ENCODE data around the gene MAP7. TPM values are rescaled to one million over a fixed set of nuclear protein-coding genes. Genes with fewer than 3 reads are reported as not detected.

The MAP7 gene
- total and polyA plus RNA-seq, 11 donors: 0.86 to 3.2 (median 2.1) TPM

GRCh38 chr6:136548582-136549299 lies 1.5 kb downstream of the MAP7 start:
- TF ChIP-seq CTCF (IDR thresholded peaks at IDR 0.05): no peak
- no peak for TF ChIP-seq POLR2A (IDR thresholded peaks at IDR 0.05)
- 68 to 74% (median 70%) methylated on average over 14 of the region's 14 CpGs for WGBS, 4 donors
- no peak for ATAC-seq
- Histone ChIP-seq H3K27ac (no peak overlapping the region), H3K4me3 (peak overlapping the region in 4 of 12 donors; percentile 72 to 89 (median 84)), H3K9me3 (no peaks in the 10 kb centered on the region), H3K4me1 (peaks cover 0 to 22% (median 14%) of the 10 kb centered on the region in 12 donors), H3K27me3 (peaks cover 0 to 46% (median 6%) of the 10 kb centered on the region in 9 donors), H3K36me3 (no peaks in the 10 kb centered on the region)
- DNase-seq: no peak
- intact Hi-C loops (cut with DNase I): loop anchor here in 2 of 10 donors (10.0 kb wide), 1 partner anchor 1044 kb away; no protein-coding TSS in a partner anchor

- Histone ChIP-seq H3K27ac (no peak overlapping the region), H3K36me3 (no peaks in the 10 kb centered on the region), H3K4me3 (no peak overlapping the region), H3K9me3 (no peaks in the 10 kb centered on the region), H3K4me1 (peaks cover 0 to 22% (median 14%) of the 10 kb centered on the region in 12 donors), H3K27me3 (peaks cover 0 to 46% (median 6%) of the 10 kb centered on the region in 9 donors)
- ATAC-seq (no peak), DNase-seq (no peak)
- WGBS, 4 donors: 84 to 88% (median 87%) methylated on average over 1 of the region's 1 CpG
- intact Hi-C loops (cut with DNase I): loop anchor here in 2 of 10 donors (10.0 kb wide), 1 partner anchor 1043 kb away; no protein-coding TSS in a partner anchor
- TF ChIP-seq POLR2A (IDR thresholded peaks at IDR 0.05): no peak
- TF ChIP-seq CTCF (IDR thresholded peaks at IDR 0.05): no peak
Measured at GRCh38 chr6:136547871-136548270, 2.4 kb downstream of the MAP7 start.

GRCh38 chr6:136547336-136547735 lies 2.9 kb downstream of the MAP7 start:
- peaks cover 0 to 43% (median 6%) of the 10 kb centered on the region in 9 donors for H3K27me3 ChIP-seq
- no peaks in the 10 kb centered on the region for H3K9me3 ChIP-seq
- DNase-seq: no peak
- intact Hi-C loops (cut with DNase I): loop anchor here in 2 of 10 donors (10.0 kb wide), 1 partner anchor 1043 kb away; no protein-coding TSS in a partner anchor
- H3K4me3 ChIP-seq: no peak overlapping the region
- H3K27ac ChIP-seq: no peak overlapping the region
- H3K36me3 ChIP-seq: no peaks in the 10 kb centered on the region
- no peak for ATAC-seq
- peaks cover 0 to 22% (median 14%) of the 10 kb centered on the region in 12 donors for H3K4me1 ChIP-seq
- peak in 8 of 12 donors; percentile 9 to 47 (median 34) for TF ChIP-seq CTCF (IDR thresholded peaks at IDR 0.05)
- no peak for TF ChIP-seq POLR2A (IDR thresholded peaks at IDR 0.05)
- 50 to 63% (median 56%) methylated on average over 4 of the region's 4 CpGs for WGBS, 4 donors

- H3K27me3 ChIP-seq: peaks cover 0 to 37% (median 6%) of the 10 kb centered on the region in 9 donors
- ATAC-seq: no peak
- intact Hi-C loops (cut with DNase I): loop anchor here in 2 of 10 donors (10.0 kb wide), 1 partner anchor 1042 kb away; no protein-coding TSS in a partner anchor
- H3K36me3 ChIP-seq: no peaks in the 10 kb centered on the region
- 76 to 88% (median 78%) methylated on average over 1 of the region's 1 CpG for WGBS, 4 donors
- no peaks in the 10 kb centered on the region for H3K9me3 ChIP-seq
- no peak for DNase-seq
- H3K27ac ChIP-seq: no peak overlapping the region
- peaks cover 0 to 22% (median 14%) of the 10 kb centered on the region in 12 donors for H3K4me1 ChIP-seq
- H3K4me3 ChIP-seq: no peak overlapping the region
- TF ChIP-seq CTCF (IDR thresholded peaks at IDR 0.05): no peak
- TF ChIP-seq POLR2A (IDR thresholded peaks at IDR 0.05): no peak
Measured at GRCh38 chr6:136546331-136546730, 3.9 kb downstream of the MAP7 start.

All from heart left ventricle (tissue), 16 donors.